HG03571 (cell line): ENCODE measurements around the gene SPTBN1.

Experiments
- ATAC-seq: cut with Tn5 transposase; IDR thresholded peaks from one replicate; pipeline ENCODE4 v1.9.1; 2021; ENCODE audit not compliant: unreplicated experiment

Gene SPTBN1

DNA sequence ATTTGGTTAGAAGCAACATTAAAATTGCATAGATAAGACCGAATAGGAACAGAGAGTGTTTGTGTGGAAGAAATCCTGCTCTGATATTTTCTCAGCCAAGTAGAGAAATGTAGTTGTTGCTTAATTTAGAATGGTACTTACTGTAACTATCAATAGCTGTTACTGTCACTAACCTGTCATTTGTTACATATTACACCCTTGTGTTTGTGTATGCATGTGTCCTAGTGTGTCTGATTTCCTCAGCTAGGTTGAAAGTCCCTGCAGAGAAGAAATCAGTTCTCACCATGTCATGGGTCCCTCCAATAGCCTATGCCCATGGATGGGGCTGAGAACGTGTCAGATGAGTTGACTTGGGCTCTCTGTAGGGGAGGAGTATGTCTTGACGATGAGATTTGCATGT is 94.4 kb downstream of the SPTBN1 start:
- ATAC-seq, result no peak

DNA sequence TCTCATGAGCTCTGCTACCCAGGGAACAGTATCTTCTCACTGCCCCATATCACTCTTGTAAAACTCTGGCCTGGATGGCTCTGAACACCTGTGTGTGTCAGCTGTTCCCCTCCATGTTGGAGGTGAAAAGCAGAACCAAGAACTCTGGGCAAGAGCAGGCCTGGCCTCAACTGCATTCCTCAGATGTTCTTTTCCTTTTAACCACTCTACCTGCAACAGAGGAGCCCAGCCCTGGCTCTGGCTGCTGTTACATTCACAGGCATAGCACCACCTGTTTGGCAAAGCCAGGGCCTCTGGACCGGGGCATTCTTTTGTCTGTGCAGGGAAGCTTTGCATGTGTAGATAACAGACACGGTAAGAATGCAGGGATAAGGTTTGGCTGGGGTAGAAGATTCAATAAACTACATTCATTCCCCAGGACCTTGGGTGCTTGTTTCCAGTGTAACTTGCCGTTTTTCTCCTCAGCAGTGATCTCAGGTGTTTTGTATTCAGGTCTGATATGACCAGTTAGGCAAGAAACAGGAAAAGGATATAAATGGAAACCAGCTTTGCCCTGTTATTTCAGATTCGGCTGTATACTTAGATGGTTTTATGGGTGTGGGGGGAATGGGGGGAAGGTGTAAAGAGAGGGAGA is 95.1 kb downstream of the SPTBN1 start:
- no peak for ATAC-seq

DNA sequence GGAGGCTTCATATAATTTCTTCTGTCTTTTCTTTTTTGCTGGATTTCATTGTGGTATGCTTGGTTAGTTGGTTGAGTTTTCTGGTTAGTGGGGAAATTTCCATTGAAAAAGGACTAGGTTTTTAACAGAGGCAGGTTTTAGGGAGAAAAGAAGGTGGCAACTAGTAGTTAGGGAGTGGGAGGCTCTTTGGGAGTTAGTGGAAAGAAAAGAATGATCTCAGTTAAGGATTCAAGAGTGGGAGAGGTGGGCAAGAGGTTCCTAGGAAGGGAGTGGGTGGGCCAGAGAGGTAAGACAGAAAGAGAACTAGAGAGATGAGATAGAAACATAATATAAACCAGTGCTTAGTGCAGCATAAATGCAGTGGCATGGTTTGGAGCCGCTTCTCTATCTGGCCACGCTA is 96.9 kb downstream of the SPTBN1 start:
- no peak for ATAC-seq

DNA sequence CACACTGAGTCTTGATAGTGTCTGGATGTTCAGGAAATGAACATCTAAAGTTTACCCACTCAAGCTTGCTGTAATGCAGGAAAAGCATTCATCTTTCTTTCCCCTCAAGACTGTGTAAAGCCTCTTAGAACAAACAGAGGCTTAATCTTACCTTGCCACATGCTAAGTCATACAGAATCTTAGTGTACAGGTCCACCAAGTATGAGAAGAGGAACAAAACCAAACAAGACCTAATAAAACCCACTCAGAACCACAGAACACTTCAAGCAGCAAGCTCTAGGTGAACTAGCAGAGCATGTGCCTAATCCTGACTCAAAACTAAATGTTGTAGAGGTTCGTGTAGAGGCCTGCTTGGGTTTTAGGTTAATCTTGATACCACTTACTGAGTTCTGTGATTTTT is 97.6 kb downstream of the SPTBN1 start:
- no peak for ATAC-seq

DNA sequence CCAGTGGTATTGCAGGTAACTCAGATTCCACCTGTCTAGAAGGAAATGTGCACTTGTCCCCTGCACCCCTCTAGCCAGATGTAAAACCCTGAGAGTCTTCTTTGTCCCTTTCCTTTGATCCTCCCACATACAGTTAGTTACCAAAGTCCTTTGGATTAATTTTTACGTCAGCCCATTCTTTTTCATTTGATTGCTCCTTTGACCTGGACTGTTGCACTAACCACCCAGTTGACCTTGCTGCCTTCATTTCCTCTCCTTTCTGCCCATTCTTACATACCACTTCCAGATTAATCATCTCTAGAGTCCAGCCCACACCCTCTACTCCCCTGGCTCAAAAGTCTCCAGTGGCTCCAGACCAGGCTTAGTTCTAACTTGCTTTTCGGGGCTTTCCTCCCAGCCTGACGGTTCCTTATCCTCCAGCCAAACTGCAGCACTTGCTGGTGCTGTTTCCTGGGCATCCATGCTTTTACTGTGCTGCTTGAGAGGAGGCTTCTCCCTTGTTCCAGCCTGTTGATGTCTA is 99.3 kb downstream of the SPTBN1 start:
- no peak for ATAC-seq

DNA sequence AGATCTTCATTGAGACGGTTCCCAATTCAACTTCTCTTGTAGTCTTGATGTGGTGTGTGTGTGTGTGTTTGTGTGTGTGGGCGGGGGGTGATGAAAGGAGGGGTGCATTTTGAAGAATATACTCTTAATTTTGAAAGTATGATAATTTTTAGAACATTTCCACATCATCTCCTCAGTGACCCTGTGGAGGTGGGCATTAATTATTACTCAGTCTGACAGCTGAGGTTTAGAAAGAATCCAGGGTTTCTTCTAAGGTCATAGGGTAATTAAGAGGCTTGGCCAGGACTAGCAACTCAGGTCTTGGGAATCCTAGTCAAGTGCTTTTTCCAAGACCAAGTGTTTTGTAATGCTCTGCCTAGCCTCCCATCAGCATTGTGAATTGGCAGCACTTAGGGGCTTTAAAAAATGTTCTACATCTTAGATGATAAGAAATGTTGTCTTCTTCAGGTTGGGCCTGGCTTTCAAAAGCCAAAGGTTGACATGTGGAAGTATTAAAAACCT is 100.5 kb downstream of the SPTBN1 start:
- no peak for ATAC-seq

DNA sequence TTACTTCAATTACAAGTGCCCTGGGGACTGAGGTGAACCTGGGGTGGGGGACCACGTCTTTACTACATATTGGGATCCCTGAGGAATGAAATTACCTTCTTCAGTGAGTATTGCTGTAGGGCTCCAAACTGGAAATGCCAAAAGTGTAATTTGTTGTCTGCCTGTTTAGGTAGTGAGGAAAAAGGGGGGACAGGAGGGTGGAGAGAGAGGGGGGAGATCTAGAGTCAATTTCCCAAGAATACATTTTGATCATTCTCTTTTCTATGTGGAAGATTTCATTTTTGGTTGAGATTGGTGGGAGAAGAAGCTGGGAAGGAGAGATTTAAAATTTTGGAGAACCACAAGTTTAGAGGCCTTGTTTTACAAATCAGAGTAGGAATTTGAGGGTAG is 101.1 kb downstream of the SPTBN1 start:
- ATAC-seq, result no peak

DNA sequence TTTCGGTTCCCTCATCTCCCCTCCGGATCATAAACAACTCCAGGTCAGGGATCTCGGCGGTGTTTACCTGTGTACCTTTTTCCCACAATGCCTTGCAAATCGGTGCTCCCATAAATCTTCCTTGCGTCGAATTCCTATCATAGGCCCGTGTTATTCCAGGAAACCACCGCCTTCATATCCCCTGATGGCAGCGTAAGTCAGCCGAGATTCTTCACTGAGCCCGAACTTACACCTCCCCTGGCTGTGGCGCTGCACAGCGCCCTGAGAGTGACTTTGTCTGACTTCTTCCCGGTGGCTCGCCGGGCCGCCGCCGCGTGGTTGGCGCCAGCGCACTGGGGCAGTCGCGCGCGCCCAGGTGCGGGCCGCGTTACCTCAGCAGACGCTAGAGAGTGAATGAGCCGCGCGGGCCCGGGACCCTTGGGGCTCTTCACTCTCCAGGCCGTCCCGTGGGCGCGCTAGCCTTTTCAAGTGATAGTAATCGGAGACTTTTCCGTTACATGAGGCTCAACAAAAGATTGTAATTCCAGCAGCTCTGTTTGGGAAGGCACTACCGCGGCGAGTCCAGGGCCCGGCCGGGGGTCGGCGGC is 101.6 kb downstream of the SPTBN1 start:
- peak; percentile 33 for ATAC-seq

DNA sequence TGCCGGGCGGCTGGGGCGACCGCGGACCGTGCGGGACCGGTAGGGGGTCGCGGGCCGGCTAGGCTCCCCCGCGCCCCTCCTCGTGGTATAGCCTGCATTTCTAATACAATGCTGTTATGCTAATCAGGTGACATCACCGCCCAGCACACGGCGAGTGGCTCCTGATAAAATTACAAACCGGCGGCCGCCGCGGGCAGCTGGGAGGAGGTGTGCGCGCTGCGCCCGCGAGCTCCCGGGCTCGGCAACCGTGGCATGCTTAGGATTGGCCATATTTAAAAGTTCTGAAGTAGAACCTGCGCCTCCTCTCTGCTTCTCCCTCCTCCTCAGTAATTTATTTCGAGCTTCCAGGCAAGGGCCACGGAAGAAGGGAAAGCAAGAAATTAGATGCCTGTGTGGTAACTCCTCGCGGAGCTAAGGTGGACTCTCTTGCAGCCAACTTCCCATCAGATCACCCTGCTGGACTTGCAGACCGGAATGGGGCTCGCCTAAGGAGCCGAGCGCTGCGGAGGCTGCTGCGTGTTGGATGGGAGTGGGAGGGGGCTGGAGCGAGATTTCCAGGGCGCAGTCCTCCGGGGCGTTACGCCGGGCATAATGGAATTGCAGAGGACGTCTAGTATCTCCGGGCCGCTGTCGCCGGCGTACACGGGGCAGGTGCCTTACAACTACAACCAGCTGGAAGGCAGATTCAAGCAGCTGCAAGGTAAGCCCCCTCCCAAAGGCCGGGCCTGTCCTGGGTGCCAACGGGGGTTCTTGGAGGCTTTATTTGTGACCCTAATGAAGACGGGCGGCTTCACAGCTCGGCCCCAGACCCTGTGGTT is 102.3 kb downstream of the SPTBN1 start:
- ATAC-seq, result peak; percentile 48

DNA sequence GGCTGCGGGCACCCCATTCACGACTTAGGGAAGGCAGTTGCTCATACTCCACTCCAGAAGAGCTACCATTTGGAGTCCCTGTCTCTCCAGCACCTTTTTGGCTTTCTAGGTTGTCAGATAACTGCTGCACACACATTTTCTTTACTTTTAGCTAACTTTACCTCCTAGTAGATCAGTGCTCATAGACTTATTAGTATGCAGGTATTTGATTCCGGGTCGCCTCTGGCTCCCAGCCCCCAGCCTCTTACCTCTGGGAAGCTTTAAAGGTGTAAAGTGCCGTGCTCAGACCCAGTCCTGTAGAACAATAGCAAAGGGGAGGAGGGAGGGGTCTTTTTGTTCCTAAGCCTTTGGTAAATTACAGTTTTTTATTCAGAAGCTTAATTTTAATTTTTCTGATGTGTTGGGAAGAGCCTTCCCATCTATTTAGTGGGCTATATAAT is 102.9 kb downstream of the SPTBN1 start:
- no peak for ATAC-seq

DNA sequence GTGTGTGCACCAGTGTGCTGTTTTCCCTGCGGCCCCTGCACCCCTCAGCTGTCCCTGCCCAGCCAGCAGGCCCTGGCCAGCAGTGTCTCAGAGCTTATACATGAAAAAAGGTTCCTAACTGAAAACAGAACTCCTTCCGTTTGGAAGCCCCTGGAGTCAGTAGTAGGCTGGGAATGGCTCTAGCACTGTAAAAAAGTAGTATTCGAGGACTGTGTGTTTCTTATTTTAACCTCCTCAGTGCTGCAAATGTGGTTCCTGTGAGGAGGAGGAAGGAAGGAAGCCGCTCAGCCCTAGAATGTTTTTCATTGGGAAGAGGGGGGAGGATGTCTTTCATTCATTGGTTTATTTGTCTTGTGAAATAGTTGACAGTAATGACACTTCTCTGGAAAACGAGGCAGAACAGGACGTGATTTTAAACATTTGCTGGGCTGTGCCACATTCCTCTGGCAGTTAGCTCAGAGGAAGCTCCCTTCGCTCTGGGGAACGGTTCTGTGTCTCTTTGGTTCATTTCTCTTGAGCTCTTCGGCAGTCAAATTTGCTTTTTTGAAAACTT is 103.5 kb downstream of the SPTBN1 start:
- ATAC-seq, result no peak

DNA sequence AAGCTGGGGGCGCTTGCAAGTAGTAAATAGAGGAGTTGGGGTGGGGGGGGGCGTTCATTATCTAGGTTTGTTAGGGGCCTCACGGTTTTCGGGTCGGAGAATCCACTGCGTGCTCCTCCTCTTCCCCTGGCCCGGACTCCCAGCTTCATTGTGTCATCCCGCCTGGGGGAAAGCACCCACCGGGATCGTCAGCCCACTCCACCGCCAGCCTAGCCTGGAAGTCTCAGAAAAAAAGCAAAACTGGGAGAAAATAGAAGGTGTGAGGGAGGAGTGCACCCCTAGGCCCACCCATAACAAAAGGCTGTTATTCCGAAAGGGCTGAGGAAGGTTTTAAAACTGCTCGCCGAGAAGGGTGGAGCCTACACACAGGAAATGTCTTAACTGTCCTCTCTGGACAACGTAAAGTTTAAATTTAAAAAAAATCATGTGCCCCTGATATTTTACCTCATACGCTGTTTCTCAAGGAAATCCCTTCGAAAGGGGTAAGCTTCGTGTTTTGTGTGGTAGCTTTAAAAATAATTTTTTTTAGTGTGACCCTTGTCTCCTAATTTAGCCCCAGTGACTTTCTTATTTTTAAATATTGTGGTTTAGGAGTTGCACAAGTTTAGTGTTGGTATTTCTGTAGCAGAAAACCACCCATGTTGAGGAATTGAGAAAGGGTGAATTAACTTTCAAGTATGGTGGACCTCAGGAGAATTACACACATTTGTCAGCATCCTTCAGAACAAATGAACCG is 104.2 kb downstream of the SPTBN1 start:
- ATAC-seq, result peak; percentile 40

DNA sequence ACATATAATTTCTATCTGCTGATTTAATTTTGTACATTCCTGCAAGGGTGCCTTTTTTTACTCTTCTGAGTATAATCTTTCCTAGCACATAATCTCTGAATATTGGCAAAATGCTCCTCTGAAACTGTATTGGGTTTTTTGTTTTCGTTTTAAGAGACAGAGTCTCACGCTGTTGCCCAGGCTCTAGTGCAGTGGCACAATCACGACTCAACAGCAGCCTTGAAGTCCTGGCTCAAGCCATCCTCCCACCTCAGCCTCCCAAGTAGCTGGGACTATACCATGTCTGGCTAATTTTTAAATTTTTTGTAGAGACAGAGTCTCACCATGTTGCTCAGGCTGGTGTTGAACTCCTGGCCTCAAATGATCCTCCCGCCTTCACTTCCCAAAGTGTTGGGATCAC is 104.9 kb downstream of the SPTBN1 start:
- ATAC-seq, result no peak

DNA sequence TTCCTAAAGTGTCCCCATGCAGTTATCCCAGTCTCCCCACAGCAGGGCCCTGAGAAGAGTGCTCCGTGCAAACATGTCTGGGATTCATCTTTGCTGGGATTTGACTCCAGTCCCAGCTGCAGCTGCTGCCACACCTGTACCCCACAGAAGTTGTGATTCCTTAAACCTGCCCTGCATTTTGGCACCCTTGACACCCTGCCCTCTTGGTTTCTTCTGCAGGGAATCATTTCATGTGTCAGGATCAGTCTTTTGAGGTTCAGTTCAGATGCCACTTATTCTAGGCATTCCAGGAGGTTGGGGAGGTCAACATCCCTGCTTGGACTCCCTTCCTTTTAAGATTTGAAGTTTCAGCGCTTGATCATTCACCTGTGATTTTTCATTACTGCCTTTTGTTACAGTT is 108.3 kb downstream of the SPTBN1 start:
- ATAC-seq, result no peak

DNA sequence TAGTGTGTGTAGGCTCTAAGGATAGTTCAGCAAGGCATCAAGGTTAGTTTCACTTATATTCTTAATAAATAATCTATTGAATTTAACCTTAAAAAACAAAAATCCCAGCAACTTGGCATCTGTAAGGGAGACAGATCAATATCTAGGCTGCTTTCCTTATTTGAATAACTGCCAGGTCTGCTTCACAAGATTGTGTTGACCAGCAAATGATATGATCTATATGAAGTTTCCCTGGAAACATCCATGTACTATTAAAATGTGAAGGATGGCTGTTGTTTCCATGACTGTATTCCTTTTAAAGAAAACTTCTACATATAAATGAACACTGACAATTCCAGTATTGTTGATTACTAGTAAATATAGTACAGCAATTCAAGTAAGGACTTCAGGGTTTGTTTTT is 109.4 kb downstream of the SPTBN1 start:
- no peak for ATAC-seq

DNA sequence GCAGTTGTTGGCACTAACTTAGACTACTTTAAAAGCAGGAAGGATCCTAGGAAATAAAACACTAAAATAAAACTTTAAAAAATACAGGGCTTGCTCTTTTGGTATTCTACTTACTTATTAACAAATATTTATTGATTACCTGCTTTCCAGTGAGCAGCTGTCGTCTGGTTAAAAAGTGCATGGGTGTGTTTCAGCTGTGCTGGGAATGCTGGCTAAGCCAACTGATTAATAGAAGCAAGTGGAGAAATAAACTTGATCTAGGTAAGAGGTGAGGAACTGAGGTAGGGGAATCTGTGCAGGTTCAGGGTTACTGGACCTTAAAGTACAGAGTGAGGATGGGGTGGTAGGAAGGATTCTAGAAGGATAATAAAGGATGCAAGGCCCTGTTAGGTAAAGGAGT is 110.8 kb downstream of the SPTBN1 start:
- ATAC-seq, result no peak

DNA sequence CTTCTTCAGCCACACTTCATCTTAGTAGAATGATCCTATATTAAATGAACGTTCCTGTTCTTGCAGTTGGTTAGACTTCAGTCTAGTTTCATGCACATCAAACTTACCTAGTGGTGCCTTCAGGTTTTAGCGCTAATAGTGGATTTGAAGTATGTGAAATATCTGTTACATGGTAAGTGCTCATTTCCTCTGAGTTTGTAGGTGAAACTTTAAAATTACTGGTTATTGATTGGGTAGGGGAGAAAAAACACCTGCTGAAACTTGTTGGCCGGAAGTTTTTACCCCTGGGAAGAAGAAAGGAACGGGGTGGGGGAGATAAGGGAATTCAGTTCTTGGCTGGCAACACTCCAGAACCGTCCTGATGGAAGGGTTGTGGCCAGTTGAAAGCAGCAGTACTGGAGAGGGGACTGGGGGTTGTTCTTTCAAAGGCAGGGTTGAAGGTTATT is 112.8 kb downstream of the SPTBN1 start:
- peak; percentile 37 for ATAC-seq

DNA sequence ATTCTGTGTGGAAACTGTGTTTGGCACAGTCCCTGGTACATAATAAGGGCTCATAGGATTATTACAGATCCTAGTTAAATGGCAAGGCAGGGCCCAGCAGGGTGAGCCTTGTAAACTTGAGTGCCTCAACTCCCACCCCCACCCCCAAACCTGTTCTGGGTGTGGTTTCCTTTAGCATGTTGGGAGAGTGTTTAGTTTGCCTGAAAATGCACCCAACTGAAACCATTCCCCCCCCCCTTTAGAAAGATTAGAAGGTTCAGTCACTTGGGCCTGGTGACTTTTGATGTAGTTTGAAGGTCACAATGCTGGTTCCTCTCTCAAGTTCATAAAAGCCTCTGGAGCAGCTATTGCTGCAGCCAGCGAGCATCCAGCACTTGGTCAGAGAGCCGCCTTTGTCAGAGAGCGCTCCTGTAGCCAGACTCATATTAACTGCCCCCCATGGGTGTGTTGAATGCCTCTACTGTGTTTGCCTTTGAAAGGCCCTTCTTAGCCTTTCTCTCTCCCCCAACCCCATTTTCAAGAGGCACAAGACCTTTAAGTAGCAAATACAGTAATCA is 113.7 kb downstream of the SPTBN1 start:
- no peak for ATAC-seq

DNA sequence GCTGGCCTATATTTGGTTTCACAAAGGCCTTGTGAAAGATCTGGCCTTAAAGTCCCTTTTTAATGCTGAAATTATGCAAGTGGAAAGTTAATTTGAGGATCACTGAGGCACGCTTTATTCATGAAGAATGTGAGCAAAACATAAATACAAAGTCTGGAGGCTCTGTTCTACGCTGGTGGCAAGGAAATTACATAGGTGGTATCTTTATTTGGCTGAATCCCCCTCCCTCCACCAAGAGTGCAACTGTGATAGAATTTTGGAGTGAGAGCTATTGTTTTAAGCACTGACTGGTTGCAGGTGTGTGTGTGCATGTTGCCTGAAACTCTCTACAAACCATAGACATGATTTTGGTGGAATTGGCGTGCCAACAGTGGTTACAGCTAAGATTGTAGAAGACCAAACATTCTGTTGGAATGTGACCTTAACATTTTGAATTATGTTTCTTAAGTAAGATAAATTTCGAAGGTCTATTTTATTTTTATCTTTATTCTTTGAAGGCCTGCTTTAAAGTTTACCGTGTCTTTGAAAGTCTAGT is 114.3 kb downstream of the SPTBN1 start:
- ATAC-seq, result no peak
